Stimulated activated CD8-positive, alpha-beta memory T cell treated with anti-CD3 and anti-CD28 coated beads, Interleukin-7, amount 100 ng/mL, for 48 hours (primary cell): ENCODE data around the gene VTA1.
"Not testable (repeated sequence)": the region's sequence is repeated elsewhere in the genome, so short reads cannot be mapped to it uniquely, and the experiment has no call there.

ENCODE experiments used
- DNase-seq, 2 donors: peaks; one replicate each; pipeline ENCODE4 v3.0.0-alpha.2; 2020; ENCODE audit warnings: low read depth in 1 of 2; ENCODE audit errors: extremely low read depth in 1 of 2

VTA1 gene

DNA sequence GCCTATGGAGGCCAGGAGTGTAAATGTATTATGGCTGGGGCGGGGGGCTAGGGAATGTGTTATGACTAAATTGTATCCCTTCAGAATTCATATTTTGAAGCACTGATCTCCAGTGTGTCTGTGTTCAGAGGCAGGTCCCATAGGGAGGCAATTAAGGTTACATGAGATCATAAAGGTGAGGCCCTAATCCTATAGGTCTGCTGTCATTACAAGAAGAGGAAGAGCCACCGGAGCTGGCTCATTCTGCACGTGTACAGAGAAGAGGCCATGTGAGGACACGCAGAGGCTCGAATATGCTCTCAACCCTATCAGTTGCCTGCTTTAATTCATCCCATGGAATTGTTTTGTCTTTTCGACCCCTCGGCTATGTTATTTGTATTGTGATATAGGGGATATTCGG, 76.9 kb downstream of the VTA1 start:
- DNase-seq, result no peak

DNA sequence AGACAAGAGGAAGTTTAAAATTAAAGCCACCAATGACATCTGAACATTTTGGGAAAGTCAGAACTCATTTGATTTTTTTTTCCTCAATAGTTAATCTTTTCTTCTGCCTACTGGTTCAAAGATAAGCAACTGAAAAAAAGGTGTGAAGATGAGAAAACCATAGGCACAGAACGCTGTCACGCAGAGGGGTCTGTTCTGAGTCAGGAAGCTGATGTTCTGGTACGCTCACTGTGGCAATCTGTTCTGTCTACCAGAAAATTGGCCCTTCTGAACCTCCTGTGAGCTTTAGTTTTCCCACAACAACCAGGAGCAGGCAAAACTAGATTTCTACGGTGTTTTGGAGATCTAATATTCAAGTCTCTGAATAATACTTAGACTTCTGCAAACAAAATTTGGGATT, 78.1 kb downstream of the VTA1 start:
- no peak for DNase-seq

DNA sequence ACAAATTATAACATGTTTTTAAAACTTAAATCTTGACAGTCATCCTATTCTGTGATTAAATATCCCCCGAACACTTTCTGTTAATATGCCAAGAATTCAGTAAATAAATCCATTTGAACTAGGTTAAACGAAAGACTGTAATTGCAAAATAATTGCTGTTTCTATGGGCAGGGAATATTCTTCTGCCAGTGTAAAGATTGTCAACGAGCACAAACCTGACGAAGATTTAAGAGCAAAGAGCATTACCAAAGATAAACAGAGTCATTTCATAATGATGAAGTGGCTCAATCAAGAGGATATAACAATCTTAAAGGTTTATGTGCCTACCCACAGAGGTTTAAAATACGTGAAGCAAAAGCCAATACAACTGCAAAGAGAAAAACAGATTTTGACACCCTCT, 78.5 kb downstream of the VTA1 start:
- DNase-seq, result no peak

DNA sequence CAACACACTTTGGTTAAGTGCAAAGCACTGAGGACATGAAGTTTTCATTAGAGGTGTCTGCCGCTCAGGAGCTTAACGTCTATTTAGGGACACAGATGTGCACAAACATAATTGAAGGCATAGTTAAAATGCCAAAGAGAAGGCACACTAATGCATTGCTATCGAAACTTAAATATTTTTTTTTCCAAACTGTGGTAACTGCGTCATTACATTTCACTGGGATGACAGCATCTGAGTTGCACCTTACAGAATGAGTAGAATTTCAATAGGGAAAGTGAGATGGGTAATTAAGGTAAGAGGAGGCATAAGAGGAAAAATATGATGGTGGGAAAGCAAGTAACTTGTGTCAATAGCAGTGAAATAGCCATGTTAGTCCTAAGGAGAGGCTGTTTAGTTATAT, 79.7 kb downstream of the VTA1 start:
- DNase-seq, result no peak

DNA sequence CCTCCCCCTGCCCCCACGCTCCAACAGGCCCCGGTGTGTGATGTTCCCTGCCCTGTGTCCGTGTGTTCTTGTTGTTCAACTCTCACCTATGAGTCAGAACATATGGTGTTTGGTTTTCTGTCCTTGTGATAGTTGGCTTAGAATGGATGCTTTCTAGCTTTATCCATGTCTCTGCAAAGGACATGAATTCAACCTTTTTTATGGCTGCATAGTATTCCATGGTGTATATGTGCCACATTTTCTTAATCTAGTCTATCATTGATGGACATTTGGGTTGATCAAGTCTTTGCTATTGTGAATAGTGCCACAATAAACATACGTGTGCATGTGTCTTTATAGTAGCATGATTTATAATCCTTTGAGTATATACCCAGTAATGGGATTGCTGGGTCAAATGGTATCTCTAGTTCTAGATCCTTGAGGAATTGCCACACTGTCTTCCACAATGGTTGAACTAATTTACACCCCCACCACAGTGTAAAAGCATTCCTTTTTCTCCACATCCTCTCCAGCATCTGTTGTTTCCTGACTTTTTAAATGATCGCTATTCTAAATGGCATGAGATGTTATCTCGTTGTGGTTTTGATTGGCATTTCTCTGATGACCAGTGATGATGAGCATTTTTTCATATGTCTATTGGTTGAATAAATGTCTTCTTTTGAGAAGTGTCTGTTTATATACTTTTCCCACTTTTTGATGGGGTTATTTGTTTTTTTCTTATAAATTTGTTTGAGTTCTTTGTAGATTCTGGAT, 82.6 kb downstream of the VTA1 start:
- not testable (repeated sequence) for DNase-seq

DNA sequence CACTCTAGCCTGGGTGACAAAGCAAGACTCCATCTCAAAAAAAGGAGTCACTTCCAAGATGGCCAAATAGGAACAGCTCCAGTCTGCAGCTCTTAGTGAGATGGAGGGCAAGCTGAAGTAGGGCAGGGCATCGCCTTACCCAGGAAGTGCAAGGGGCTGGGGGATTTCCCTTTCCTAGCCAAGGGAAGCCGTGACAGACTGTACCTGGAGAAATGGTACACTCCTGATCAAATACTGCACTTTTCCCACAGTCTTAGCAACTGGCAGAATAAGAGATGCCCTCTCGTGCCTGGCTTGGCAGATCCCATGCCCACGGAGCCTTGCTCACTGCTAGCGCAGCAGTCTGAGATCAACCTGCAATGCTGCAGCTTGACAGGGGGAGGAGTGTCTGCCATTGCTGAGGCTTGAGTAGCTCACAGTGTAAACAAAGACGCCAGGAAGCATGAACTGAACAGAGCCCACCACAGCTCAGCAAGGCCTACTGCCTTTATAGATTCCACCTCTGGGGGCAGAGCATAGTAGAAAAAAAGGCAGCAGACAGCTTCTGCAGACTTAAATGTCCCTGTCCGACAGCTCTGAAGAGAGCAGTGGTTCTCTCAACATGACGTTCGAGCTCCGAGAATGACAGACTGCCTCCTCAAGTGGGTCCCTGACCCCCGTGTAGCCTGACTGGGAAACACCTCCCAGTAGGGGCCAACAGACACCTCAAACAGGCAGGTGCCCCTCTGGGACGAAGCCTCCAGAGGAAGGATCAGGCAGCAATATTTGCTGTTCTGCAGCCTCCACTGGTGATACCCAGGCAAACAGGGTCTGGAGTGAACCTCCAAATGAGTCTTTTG, 85.4 kb downstream of the VTA1 start:
- DNase-seq, result peak in 1 of 2 donors; percentile 29

DNA sequence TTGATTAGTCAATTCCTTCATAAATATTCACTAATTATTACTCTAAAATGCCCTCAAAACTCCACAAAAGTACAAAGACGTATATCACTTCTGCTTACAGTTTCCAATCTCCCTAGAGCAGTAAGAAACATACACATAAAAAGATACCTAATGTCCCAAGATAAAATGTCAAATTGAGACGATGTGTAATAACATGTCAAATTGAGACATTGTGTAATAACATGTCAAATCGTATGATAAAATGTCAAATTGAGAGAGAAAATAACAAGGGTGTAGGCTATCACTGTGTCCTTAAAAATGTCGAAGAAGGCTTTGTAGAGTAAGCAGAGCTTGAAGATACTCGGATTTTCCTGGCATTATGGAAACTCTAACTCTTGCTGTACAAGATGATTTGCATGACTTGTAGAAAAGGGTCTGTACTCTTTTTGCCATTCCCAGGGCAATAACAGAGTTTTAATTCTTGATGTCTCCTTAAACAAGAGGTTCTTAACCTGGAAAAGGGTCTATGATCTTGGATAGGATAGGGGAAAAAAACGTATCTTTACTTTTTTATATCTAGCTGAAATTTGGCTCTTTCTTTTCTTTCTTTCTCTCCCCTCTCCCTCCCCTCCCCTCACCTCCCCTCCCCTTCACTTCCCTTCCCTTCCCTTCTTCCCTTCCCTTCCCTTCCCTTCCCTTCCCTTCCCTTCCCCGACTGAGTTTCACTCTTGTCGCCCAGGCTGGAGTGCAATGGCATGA, 87.1 kb downstream of the VTA1 start:
- DNase-seq, result no peak

DNA sequence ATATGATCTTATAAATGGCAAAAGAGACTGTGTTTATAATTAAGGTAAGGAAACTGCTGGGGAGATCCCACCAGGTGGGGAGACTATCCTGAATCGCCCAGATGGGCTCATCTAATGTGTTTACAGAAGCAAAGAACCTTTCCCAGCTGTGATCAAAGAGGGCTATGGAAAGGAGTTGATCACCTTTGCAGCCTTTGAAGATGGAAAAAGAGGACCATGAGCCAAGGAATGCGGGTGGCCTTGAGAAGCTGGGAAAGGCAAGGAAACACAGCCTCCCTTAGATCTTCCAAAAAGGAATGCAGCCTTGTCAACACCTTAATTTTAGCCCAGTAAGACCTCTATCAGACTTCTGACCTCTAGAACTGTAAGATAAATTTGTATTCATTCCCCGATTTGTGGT, 88.2 kb downstream of the VTA1 start:
- no peak for DNase-seq

DNA sequence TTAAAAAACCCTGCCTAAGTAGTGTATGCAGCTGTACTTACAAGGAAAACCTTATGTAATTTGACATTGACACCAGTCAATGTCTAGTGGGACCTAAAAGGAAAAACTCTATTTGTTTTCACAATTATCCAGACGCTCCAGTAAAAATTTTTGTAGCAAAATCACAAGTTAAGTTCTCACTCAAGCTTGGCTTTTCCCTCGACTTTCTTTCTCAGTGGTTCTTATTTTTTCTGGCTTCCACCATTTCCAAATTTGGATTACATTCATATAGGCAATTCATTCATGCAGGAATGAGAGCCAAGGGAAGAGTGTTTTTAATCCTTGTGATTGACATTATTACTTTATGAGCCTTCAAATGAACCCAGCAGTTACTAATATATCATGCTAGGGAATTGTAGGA, 88.7 kb downstream of the VTA1 start:
- DNase-seq, result no peak

DNA sequence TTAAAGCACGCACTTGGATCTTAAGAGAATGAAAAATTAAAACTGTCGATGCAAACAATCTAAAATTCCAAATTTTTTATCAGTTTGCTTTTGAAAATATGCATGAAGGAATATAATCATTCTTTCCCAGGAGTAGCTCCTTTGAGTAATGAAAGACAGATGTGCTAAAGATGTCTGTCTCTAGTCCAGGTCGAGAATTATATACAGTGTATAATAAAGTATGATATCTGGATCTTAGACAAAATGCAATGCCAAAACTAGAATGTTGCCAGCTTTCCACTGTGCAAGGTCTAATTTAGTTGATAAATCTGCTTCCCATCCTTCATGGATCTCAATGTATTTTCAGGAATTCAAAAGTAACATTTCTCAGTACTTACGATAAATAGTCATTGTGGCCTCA, 89.6 kb downstream of the VTA1 start:
- DNase-seq, result no peak

DNA sequence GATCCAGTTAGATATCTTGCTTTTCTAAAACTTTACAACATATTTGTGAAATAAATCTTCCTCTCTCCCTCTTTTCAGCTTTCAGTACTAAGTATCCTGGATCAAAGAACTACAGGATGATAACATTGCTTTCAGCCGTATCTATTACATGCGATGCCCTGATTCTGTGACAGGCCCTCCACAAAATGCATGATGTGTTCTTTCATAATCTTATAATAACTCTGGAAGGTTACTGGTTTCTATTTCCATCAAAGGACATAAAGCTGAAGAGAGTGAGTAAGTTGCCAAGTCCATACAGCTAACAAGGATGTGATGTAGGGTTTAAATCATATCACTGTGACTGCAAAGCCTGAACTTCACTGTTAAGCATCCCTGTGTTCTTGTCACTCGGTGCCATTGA, 91.8 kb downstream of the VTA1 start:
- DNase-seq, result no peak

DNA sequence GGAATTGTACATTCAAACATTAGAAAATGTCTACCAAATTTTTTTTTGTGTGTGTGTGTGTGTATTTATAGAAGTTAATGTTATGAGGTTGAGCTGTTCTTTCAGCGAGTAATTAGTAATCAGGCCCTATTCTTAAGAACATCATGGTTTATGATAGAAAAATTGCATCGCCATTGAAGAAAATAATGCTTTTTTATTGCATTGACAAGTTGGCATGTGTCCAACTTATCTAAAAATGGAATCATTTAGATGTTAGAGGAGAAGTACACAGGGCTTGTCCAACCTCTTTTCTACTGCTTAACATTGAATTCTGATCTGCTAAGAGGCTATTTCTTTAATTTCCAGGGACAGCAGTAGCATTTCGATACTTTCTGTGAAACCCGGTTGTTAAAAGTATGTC, 93.1 kb downstream of the VTA1 start:
- no peak for DNase-seq

DNA sequence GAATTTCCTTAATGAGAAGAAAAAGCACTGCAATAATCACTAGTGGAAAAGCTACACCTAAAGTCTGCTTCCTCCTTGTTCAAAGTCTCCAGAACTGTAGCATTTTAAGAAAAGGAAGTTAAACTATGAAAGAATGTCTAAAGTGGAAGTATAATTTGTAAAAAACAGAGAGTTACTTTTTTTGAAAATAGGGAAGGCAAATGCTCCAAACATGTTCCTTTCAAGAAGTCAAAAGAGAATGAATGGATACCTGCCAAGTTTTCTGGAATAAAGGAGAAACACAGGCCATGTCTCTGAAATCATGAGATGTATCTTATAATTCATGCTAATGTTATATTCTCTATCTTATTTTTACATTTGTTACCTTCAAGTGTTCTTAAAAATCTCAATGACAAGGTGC, 94.0 kb downstream of the VTA1 start:
- no peak for DNase-seq

DNA sequence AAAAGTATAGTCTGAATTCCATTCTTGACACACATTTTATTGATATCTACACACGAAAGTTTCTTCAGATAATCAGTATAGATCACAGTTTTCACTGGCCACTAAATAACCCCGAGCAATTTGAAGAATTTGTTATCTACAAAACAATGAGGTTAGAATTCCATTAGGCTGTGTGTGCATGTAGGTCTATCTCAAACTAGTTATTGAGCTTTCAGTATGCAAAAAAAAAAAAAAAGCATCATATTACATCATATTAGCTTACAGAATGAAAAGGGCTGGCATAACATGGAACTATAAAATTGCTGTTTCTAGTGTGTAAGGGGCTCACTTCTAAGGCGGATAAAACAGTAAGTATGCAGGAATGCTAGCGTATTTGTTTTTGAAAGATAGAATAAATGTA, 95.2 kb downstream of the VTA1 start:
- no peak for DNase-seq

DNA sequence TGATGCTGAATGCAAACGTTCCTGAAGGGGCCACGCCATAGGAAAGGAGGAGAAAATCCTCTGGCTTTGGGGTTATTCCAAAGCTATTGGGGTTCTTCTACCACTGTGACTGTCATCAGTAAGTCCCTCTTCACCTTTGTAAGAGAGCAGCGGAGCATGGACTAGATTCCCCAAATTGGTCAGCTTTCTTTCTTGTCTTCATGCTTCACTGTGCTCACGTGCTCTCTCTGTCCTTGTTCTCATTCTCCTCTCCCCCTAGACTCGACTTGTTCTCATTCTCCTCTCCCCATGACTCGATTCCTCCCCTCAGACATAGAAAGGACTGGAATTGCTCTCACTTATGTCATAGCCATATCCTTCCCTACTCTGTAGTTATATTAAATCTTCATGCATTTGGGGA, 99.9 kb downstream of the VTA1 start:
- DNase-seq, result no peak

DNA sequence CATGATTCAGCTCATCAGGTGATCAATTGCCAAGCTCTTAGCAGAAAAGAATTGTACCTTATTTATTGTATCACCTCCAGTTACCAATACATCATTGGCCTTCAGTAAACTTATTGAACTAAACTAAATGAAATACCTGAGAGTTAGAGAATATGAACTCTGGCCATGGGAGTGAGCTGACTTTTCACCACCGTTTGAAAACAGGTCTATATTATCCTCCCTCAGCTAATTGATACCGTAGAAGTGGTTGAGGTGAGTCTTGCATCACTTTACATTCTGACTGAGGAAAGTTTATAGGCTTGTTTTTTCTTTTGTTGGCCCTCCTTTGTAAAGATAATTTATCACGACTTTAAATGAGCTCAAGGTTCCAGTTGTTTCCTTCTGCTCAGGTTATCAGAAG, 102.2 kb downstream of the VTA1 start:
- DNase-seq, result no peak

DNA sequence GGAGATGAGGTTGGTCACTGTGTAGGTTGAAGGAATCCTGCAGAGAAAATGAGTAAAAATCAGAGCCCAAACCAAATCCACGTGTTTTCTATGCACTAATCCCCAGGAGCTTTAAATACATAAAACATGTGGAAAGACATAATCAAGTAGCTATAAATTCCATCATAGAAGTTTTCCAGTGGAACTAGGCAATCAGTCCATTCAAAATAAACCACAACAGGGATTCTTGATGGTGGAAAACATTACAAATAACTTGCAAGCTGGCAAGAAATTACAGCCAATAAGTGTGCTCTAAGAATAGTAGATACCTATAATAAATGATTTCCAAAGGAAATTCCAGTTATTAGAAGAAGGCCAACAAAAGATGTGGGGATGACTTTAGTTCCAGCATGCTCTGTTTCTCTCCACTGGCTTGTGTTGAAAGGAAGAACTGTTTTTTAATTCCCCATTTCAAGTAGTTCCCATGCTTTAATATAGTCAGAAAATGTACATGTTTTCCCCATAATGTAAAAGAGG, 104.9 kb downstream of the VTA1 start:
- DNase-seq, result no peak

DNA sequence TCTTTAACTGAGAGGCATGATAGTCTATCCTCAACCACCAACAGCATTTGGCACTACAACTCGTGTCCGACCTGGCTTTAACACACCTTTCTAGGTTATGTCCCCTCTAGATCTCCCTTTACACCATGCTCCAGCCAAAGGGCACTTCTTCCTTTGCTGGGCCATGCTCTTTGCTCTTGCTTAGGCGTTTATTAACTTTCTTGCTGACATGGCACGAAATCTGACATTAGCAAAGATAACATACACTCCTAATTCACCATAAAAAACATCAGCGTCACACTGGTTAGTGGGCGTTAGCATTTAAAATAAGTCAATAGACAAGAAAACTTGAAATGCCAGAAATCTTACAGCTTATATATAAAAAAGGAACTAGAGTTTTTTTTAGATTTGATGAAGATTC, 107.5 kb downstream of the VTA1 start:
- no peak for DNase-seq

DNA sequence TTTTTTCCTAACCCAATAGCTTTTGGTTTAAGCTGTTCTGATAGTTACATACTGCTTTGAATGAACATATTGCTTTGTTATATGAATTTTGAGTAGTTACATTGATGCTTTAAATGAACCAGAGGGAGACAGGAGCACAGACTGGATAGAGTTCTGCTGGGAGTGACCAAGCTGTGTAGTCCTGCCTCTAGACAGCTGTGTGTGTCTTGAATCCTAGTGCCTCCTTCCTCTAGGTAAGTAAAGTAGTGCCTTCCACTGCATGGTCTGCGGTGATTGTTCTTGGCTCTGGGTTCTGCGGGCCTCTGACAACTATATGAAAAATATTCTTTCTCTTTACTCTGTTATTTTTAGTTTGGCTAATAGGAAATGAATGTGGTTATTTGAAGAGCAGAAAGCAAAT, 108.7 kb downstream of the VTA1 start:
- no peak for DNase-seq

DNA sequence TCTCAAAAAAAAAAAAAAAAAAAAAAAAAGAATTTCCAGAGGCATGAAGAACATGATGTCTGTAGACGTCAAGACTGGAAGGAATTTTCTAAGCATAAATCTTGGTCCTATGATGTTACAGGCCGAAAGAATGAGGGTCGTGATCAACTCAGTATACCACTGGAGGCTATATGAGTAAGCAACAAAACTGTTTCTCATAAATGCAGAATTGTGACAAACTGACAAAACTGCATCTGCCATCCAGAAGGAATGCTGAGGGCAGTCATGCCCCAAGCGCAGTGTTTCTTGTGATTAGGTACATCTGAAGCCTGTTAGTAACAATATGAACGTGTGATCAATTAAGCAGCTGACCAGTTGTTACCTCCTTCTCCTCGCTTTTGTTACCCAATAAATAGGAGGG, 111.2 kb downstream of the VTA1 start:
- no peak for DNase-seq

DNA sequence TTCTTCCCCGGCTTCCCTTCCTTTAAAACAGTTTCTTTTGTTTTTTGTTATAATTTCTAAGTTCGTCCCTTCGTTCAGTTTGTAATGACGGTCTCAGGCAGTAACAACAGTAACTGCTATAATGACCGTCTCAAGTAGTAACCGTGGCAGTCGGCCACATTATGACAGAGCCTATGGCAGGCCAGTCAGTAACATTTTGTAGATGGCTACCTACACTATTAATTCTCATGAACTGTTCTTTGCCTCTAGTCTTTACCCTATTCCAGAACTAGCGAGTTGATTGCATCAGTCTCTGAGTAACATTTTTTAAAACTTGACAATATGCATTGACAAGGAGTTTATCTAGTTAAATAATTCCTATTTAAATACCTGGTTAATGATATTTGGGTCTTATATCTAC, 111.7 kb downstream of the VTA1 start:
- DNase-seq, result no peak

DNA sequence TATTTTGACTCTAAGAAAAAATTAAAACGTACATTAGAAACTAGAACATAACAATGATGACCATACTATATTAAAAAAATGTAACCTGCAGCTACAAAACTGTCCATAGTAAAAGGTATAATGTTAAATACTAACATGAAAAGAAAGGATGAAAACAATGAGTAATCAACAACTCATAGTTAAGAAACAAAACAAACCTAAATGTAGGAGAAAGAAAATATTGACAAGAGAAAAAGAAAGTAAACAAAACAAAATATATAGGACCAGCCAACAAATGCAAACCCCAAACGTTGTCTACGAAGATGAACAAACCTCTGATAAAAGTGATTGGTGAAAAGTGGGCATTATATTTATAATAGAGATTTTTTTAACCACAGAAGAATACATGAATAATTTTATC, 113.7 kb downstream of the VTA1 start:
- no peak for DNase-seq
